GM12864 (cell line): ENCODE results near the gene DNAH17.

Experiments
- DNase-seq: peaks from one replicate; pipeline ENCODE4 v3.0.0-alpha.2; 2011; ENCODE audit warnings: low read depth
- H3K4me3 ChIP-seq: 2 replicates; pipeline ENCODE4 v1.5.1; 2011; ENCODE audit warnings: mild to moderate bottlenecking, low read depth, low read length, control low read depth
- CTCF ChIP-seq: IDR thresholded peaks from 2 replicates; pipeline ENCODE4 v1.5.1; 2011; ENCODE audit warnings: low read depth, mild to moderate bottlenecking, moderate library complexity, low read length, control low read depth, inconsistent platforms; ENCODE audit errors: missing control alignments

Gene DNAH17

GRCh38 chr17:78379131-78379491 lies 198.1 kb downstream of the DNAH17 start:
- no peak for TF ChIP-seq CTCF
- no peak for DNase-seq
- peak overlapping the region; percentile 77 for H3K4me3 ChIP-seq

- H3K4me3 ChIP-seq = peak within 1 kb of the TSS; percentile 77
- TF ChIP-seq CTCF = no peak
- no peak for DNase-seq
Measured at GRCh38 chr17:78378225-78379130, 198.7 kb downstream of the DNAH17 start, which contains the start of gene PGS1. PGS1 (plus strand) TSS chr17:78378649; CDS start chr17:78378666, 17 bp downstream.

GRCh38 chr17:78377858-78378224 lies 199.4 kb downstream of the DNAH17 start:
- no peak for DNase-seq
- peak overlapping the region; percentile 77 for H3K4me3 ChIP-seq
- no peak for TF ChIP-seq CTCF

DNA sequence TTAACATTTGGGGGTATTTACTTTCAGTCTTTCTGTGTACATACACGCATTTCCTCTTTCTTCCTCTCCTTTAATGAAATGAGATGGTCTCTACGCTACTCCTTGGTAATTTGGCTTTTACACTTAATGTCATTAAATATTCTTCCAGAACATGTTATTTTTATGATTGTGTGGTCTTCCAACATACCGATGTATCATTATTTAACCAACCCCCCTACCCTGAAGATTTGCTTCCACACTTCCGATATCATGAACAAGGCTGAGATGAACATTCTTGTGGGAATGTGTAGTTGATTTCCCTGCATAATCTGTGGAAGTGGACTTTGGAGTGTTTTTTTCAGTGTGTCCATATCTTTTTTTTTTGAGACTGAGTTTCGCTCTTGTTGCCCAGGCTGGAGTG lies 201.0 kb downstream of the DNAH17 start:
- no peak for DNase-seq

DNA sequence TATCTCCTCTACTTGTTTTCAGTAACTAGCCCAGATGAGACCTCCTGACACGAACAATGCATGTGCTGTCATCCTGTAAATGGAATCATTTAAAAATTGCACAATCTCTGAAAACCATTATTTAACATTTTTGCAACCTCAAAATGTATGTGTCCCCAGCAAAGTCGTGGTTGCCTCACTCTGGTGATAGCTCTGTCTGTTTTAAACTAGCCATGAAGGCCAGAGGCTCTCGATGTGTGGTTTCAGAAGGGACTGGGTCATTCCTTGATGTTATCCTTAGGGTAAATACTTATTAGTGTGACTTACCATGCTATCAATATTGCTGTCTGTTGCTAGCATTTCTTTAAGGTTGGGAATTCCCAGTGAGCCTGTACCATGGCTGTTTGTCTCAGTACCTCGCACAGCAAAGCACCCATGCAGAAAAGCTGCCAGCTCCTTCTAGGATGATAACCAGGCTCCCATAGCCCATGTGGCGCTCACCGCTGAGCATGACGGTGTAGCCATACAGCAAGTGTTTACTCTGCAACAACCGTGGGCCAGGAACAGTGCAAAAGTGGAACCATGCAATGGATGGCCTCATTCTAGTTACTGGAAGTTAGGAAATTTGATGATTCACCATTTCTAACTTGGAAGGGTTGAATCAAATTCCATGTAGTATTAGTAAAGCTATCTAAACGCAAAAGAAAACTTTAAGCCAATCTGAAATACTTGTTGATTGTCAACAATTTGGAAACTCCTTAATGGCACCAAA lies 201.6 kb downstream of the DNAH17 start:
- H3K4me3 ChIP-seq = no peak overlapping the region
- TF ChIP-seq CTCF = no peak
- DNase-seq = no peak

More for the DNA sequence above, 201.0 kb downstream of the DNAH17 start:
- no peak for TF ChIP-seq CTCF
- H3K4me3 ChIP-seq = no peak overlapping the region

DNA sequence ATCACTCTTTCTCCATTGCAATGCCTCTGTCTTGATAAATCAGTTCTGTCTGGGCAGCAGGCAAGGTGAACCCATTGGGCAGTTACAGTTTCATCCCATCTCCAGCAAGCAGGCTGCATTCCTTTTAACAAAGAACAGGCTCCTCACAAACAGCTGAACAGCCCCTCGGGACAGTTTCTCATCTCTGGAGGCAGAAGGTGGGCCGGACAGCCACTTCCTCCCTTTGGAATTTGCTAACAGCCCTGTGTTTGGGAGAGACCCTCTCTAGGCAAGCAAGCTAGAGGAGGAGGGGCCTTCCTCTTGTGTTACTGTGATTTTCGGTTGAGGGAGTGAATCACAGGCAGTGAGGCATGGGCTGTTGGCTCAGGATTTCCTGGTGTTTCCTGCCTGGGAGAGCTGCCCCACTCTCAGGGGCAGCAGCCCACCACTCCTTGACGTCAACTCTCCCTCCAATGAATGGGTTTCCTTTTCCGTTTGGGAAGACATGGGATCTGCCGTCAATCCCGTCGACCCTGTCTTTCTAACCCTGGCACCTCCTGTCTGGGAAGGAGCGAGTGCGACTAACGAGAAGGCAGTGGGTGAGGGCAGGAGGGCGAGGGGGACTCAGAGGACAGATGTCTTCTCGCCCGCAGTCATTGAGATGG lies 202.4 kb downstream of the DNAH17 start:
- H3K4me3 ChIP-seq = no peak overlapping the region
- DNase-seq = no peak
- no peak for TF ChIP-seq CTCF
